ENCODE measurements around the gene NELFB. TPM values are rescaled to one million over a fixed set of nuclear protein-coding genes. Genes with fewer than 3 reads are reported as not detected.
"Not testable (repeated sequence)": the region's sequence is repeated elsewhere in the genome, so short reads cannot be mapped to it uniquely, and the experiment has no call there.

NELFB gene
- total RNA-seq, 2 experiments from 2014 or later: 47.0 to 47.1 TPM

GRCh38 chr9:137232510-137232909, 22.6 kb upstream of the NELFB start:
- CTCF ChIA-PET: interaction anchor here (0.9 kb wide), 1 partner anchor 19 kb away, joined by 3 read pairs; the partner anchor contains the start of gene STPG3
- H3K36me3 Mint-ChIP-seq (ENCODE audit: low read depth): no peaks in the 10 kb centered on the region
- no peaks in the 10 kb centered on the region for H3K9me3 Mint-ChIP-seq
- peaks cover 10% of the 10 kb centered on the region for H3K4me1 Mint-ChIP-seq (ENCODE audit: low read depth)
- no peak overlapping the region for H3K4me3 Mint-ChIP-seq
- H3K27ac Mint-ChIP-seq: no peak overlapping the region
- H3K27me3 Mint-ChIP-seq (ENCODE audit: low read depth): peaks cover 2% of the 10 kb centered on the region
- intact Hi-C loops (cut with micrococcal nuclease): no loop called here
- no peak for DNase-seq

- no peak for DNase-seq
- H3K4me3 Mint-ChIP-seq: no peak overlapping the region
- H3K4me1 Mint-ChIP-seq (ENCODE audit: low read depth): peaks cover 13% of the 10 kb centered on the region
- H3K36me3 Mint-ChIP-seq (ENCODE audit: low read depth): no peaks in the 10 kb centered on the region
- H3K27me3 Mint-ChIP-seq (ENCODE audit: low read depth): no peaks in the 10 kb centered on the region
- CTCF ChIA-PET: interaction anchor here (0.9 kb wide), 1 partner anchor 18 kb away, joined by 3 read pairs; the partner anchor contains the start of gene STPG3
- H3K27ac Mint-ChIP-seq: no peak overlapping the region
- intact Hi-C loops (cut with micrococcal nuclease): no loop called here
- no peaks in the 10 kb centered on the region for H3K9me3 Mint-ChIP-seq
These were observed 21.8 kb upstream of the NELFB start for GRCh38 chr9:137233143-137233980.

- DNase-seq: no peak
- Mint-ChIP-seq H3K27ac (no peak overlapping the region), H3K36me3 (ENCODE audit: low read depth) (peaks cover 2% of the 10 kb centered on the region), H3K4me3 (no peak overlapping the region), H3K4me1 (ENCODE audit: low read depth) (peaks cover 19% of the 10 kb centered on the region), H3K27me3 (ENCODE audit: low read depth) (no peaks in the 10 kb centered on the region), H3K9me3 (no peaks in the 10 kb centered on the region)
- CTCF ChIA-PET: interaction anchor here (1.4 kb wide), 1 partner anchor 45 kb away, joined by 6 read pairs; the partner anchor contains the start of gene SSNA1
- intact Hi-C loops (cut with micrococcal nuclease): no loop called here
These were observed 21.0 kb upstream of the NELFB start for GRCh38 chr9:137234055-137234697.

- DNase-seq: no peak
- Mint-ChIP-seq H3K4me3 (no peak overlapping the region), H3K36me3 (ENCODE audit: low read depth) (peaks cover 2% of the 10 kb centered on the region), H3K9me3 (no peaks in the 10 kb centered on the region), H3K4me1 (ENCODE audit: low read depth) (peaks cover 23% of the 10 kb centered on the region), H3K27ac (no peak overlapping the region), H3K27me3 (ENCODE audit: low read depth) (no peaks in the 10 kb centered on the region)
- intact Hi-C loops (cut with micrococcal nuclease): loop anchor here (5.0 kb wide), 1 partner anchor 188 kb away; the partner anchor contains the start of gene NPDC1
- CTCF ChIA-PET: interaction anchor here (1.4 to 2.6 kb wide), 2 partner anchors 46 to 105 kb away, joined by 6 to 10 read pairs; partner anchors contain the start of gene SSNA1
These were observed 20.2 kb upstream of the NELFB start for GRCh38 chr9:137234758-137235423.

GRCh38 chr9:137235424-137236237, 19.5 kb upstream of the NELFB start:
- intact Hi-C loops (cut with micrococcal nuclease): loop anchor here (1.0 to 5.0 kb wide), 2 partner anchors 117 to 188 kb away; partner anchors contain the start of gene NPDC1
- Mint-ChIP-seq H3K4me1 (ENCODE audit: low read depth) (peaks cover 23% of the 10 kb centered on the region), H3K36me3 (ENCODE audit: low read depth) (peaks cover 2% of the 10 kb centered on the region), H3K27me3 (ENCODE audit: low read depth) (no peaks in the 10 kb centered on the region), H3K27ac (no peak overlapping the region), H3K9me3 (no peaks in the 10 kb centered on the region), H3K4me3 (no peak overlapping the region)
- DNase-seq: no peak
- CTCF ChIA-PET: interaction anchor here (1.1 to 2.6 kb wide), 16 partner anchors 9 to 458 kb away, joined by 3 to 22 read pairs (median 6); partner anchors contain the start of genes NELFB, RNF208, RNF224 and SSNA1

- H3K27ac Mint-ChIP-seq: no peak overlapping the region
- no peaks in the 10 kb centered on the region for H3K9me3 Mint-ChIP-seq
- intact Hi-C loops (cut with micrococcal nuclease): loop anchor here (1.0 to 5.0 kb wide), 2 partner anchors 118 to 189 kb away; partner anchors contain the start of gene NPDC1
- H3K4me1 Mint-ChIP-seq (ENCODE audit: low read depth): peaks cover 23% of the 10 kb centered on the region
- CTCF ChIA-PET: interaction anchor here (0.6 to 2.6 kb wide), 27 partner anchors 9 to 697 kb away, joined by 3 to 22 read pairs (median 4); partner anchors contain the start of genes ANAPC2, NELFB, RNF208 and RNF224
- H3K36me3 Mint-ChIP-seq (ENCODE audit: low read depth): peaks cover 5% of the 10 kb centered on the region
- no peak overlapping the region for H3K4me3 Mint-ChIP-seq
- no peaks in the 10 kb centered on the region for H3K27me3 Mint-ChIP-seq (ENCODE audit: low read depth)
- DNase-seq: peak; percentile 94
These were observed 18.7 kb upstream of the NELFB start for GRCh38 chr9:137236238-137236935.

GRCh38 chr9:137236936-137237421, 18.1 kb upstream of the NELFB start:
- Mint-ChIP-seq H3K4me1 (ENCODE audit: low read depth) (peaks cover 23% of the 10 kb centered on the region), H3K9me3 (no peaks in the 10 kb centered on the region), H3K4me3 (no peak overlapping the region), H3K27me3 (ENCODE audit: low read depth) (no peaks in the 10 kb centered on the region), H3K27ac (no peak overlapping the region), H3K36me3 (ENCODE audit: low read depth) (peaks cover 8% of the 10 kb centered on the region)
- intact Hi-C loops (cut with micrococcal nuclease): loop anchor here (1.0 to 5.0 kb wide), 2 partner anchors 119 to 190 kb away; partner anchors contain the start of gene NPDC1
- CTCF ChIA-PET: interaction anchor here (0.7 to 2.6 kb wide), 26 partner anchors 10 to 698 kb away, joined by 3 to 22 read pairs (median 4); partner anchors contain the start of genes ANAPC2, NELFB, RNF208 and RNF224
- DNase-seq: no peak

GRCh38 chr9:137237759-137238726, 17.1 kb upstream of the NELFB start:
- intact Hi-C loops (cut with micrococcal nuclease): loop anchor here (5.0 kb wide), 1 partner anchor 191 kb away; the partner anchor contains the start of gene NPDC1
- Mint-ChIP-seq H3K27me3 (ENCODE audit: low read depth) (no peaks in the 10 kb centered on the region), H3K4me1 (ENCODE audit: low read depth) (peaks cover 33% of the 10 kb centered on the region), H3K36me3 (ENCODE audit: low read depth) (peaks cover 18% of the 10 kb centered on the region), H3K9me3 (no peaks in the 10 kb centered on the region), H3K27ac (no peak overlapping the region), H3K4me3 (no peak overlapping the region)
- CTCF ChIA-PET: interaction anchor here (0.6 to 2.6 kb wide), 8 partner anchors 9 to 142 kb away, joined by 3 to 17 read pairs (median 4); partner anchors contain the start of genes RNF208 and RNF224
- DNase-seq: no peak

- DNase-seq: not testable (repeated sequence)
- H3K27ac Mint-ChIP-seq: peak overlapping the region; percentile 61
- intact Hi-C loops (cut with micrococcal nuclease): loop anchor here (5.0 to 10.0 kb wide), 5 partner anchors 37 to 827 kb away; partner anchors contain the start of genes ANAPC2, ENTR1, NPDC1 and PMPCA
These were observed 15.5 kb upstream of the NELFB start for GRCh38 chr9:137239541-137240200.

More at GRCh38 chr9:137239541-137240200, 15.5 kb upstream of the NELFB start:
- CTCF ChIA-PET: interaction anchor here (0.6 to 1.9 kb wide), 3 partner anchors 13 to 181 kb away, joined by 3 to 7 read pairs (median 5); partner anchors contain the start of gene RNF224
- peak overlapping the region; percentile 75 for H3K4me3 Mint-ChIP-seq
- not testable (repeated sequence) for H3K27me3 Mint-ChIP-seq (ENCODE audit: low read depth); H3K9me3 Mint-ChIP-seq
- peaks cover 22% of the 10 kb centered on the region for H3K36me3 Mint-ChIP-seq (ENCODE audit: low read depth)
- peaks cover 37% of the 10 kb centered on the region for H3K4me1 Mint-ChIP-seq (ENCODE audit: low read depth)

Data from activated naive CD4-positive, alpha-beta T cell treated with anti-CD3 and anti-CD28 coated beads for 36 hours (primary cell).